Measurements from ENCODE around the gene TNNT3.

Gene TNNT3

DNA sequence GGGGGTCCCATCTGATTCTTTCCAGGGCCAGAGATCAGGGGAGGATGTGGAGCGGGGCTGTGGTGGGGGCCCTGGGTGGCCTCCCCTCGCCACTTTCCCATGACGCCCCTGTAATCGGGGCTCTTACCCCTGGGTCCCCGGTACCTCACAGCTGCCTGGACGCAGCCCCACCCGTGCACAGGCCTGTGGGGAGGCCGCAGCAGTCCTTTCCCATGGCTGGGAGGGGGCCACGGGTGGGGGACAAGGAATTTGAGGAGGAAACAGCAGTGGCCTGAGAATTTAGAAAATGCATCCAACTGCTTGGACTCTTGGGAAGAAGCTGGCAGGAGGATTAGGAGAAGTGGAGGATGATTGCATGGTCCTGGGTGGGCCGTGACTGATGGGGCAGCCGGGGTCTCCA, 60.1 kb downstream of the TNNT3 start:
- Histone ChIP-seq H3K4me3 (replicated peaks; ENCODE audit: insufficient read depth, low read length) (no peak overlapping the region), H3K27me3 (ENCODE audit: insufficient read depth, poor library complexity, severe bottlenecking) (no peaks in the 10 kb centered on the region), H3K27ac (replicated peaks) (no peak overlapping the region)
- no peak for DNase-seq (ENCODE audit: low read depth in 1 of 2, low spot score in 1 of 2)
- TF ChIP-seq, protein P1, sequence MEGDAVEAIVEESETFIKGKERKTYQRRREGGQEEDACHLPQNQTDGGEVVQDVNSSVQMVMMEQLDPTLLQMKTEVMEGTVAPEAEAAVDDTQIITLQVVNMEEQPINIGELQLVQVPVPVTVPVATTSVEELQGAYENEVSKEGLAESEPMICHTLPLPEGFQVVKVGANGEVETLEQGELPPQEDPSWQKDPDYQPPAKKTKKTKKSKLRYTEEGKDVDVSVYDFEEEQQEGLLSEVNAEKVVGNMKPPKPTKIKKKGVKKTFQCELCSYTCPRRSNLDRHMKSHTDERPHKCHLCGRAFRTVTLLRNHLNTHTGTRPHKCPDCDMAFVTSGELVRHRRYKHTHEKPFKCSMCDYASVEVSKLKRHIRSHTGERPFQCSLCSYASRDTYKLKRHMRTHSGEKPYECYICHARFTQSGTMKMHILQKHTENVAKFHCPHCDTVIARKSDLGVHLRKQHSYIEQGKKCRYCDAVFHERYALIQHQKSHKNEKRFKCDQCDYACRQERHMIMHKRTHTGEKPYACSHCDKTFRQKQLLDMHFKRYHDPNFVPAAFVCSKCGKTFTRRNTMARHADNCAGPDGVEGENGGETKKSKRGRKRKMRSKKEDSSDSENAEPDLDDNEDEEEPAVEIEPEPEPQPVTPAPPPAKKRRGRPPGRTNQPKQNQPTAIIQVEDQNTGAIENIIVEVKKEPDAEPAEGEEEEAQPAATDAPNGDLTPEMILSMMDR (IDR thresholded peaks at IDR 0.05; ENCODE audit: insufficient read depth, low read length), result no peak
- TF ChIP-seq, protein P2, sequence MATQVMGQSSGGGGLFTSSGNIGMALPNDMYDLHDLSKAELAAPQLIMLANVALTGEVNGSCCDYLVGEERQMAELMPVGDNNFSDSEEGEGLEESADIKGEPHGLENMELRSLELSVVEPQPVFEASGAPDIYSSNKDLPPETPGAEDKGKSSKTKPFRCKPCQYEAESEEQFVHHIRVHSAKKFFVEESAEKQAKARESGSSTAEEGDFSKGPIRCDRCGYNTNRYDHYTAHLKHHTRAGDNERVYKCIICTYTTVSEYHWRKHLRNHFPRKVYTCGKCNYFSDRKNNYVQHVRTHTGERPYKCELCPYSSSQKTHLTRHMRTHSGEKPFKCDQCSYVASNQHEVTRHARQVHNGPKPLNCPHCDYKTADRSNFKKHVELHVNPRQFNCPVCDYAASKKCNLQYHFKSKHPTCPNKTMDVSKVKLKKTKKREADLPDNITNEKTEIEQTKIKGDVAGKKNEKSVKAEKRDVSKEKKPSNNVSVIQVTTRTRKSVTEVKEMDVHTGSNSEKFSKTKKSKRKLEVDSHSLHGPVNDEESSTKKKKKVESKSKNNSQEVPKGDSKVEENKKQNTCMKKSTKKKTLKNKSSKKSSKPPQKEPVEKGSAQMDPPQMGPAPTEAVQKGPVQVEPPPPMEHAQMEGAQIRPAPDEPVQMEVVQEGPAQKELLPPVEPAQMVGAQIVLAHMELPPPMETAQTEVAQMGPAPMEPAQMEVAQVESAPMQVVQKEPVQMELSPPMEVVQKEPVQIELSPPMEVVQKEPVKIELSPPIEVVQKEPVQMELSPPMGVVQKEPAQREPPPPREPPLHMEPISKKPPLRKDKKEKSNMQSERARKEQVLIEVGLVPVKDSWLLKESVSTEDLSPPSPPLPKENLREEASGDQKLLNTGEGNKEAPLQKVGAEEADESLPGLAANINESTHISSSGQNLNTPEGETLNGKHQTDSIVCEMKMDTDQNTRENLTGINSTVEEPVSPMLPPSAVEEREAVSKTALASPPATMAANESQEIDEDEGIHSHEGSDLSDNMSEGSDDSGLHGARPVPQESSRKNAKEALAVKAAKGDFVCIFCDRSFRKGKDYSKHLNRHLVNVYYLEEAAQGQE (IDR thresholded peaks at IDR 0.05; ENCODE audit: insufficient replicate concordance, low read depth), result no peak
- TF ChIP-seq GABPA (IDR thresholded peaks at IDR 0.05; ENCODE audit: low read depth) (no peak), SPI1 (IDR thresholded peaks at IDR 0.05; ENCODE audit: borderline replicate concordance, low read depth) (no peak), POLR2AphosphoS5 (IDR thresholded peaks at IDR 0.05; ENCODE audit: low read depth) (no peak)

DNA sequence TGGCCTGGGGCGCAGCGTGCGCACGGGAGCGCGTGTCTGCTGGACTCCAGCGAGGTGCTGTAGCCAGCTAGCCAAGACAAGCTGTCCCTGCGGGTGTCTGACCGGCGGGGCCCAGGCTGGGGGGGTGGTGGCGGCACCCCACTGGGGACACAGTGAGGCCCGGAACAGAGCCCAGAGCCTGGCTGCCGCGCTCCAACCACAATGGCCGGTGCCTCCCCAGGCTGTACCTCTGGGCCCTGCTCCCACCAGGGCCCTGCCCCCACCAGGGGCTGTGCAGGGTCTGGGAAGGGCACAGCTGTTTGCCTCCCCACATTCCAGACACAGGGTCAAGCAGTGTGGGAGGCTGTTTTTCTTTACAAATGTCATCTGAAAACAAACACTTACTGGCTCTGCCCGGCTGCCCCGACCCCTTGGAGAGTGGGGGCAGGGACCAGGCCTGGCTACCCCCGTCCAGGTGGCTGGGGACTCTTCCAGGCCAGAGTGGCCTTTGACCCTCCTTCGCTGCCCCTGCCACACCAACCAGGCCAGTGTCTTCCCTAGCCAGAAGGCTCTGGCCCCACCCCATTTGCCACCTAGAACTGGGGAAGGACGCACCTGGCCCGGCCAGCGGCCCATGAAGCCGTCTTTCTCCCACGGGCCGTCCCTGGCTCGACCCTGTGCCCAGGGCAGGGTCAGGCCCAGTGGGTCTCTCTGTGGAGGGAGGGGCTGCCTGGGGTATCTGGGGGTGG, 63.5 kb downstream of the TNNT3 start:
- no peak overlapping the region for H3K4me3 ChIP-seq (replicated peaks; ENCODE audit: insufficient read depth, low read length)
- DNase-seq (ENCODE audit: low read depth in 1 of 2, low spot score in 1 of 2), result no peak
- no peaks in the 10 kb centered on the region for H3K27me3 ChIP-seq (ENCODE audit: insufficient read depth, poor library complexity, severe bottlenecking)
- TF ChIP-seq SPI1 (IDR thresholded peaks at IDR 0.05; ENCODE audit: borderline replicate concordance, low read depth) (no peak), POLR2AphosphoS5 (IDR thresholded peaks at IDR 0.05; ENCODE audit: low read depth) (no peak), GABPA (IDR thresholded peaks at IDR 0.05; ENCODE audit: low read depth) (no peak)
- TF ChIP-seq, protein P1 (IDR thresholded peaks at IDR 0.05; ENCODE audit: insufficient read depth, low read length), result no peak
- TF ChIP-seq, protein P2 (IDR thresholded peaks at IDR 0.05; ENCODE audit: insufficient replicate concordance, low read depth), result no peak
- no peak overlapping the region for H3K27ac ChIP-seq (replicated peaks)

DNA sequence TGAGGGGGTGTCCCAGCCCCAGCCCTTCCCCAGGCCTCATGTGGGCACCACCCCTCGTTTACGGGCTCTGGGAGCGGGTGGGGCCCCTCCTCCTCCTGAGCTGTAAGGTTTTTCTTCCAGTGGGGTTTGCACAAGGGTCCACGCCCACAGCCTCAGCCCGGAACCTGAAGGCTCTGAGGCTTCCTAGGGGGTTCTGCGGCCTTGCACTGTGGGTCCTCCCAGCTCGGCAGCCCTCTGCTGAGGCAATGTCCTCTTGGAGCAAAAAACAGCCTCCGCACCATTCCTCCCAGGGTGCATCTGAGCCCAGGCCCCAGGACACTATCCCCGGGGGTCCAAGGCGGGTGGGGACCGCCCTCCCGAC, 64.1 kb downstream of the TNNT3 start:
- no peak for TF ChIP-seq GABPA (IDR thresholded peaks at IDR 0.05; ENCODE audit: low read depth)
- TF ChIP-seq, protein P2 (IDR thresholded peaks at IDR 0.05; ENCODE audit: insufficient replicate concordance, low read depth), result no peak
- no peak for TF ChIP-seq POLR2AphosphoS5 (IDR thresholded peaks at IDR 0.05; ENCODE audit: low read depth)
- no peak for TF ChIP-seq SPI1 (IDR thresholded peaks at IDR 0.05; ENCODE audit: borderline replicate concordance, low read depth)
- TF ChIP-seq, protein P1 (IDR thresholded peaks at IDR 0.05; ENCODE audit: insufficient read depth, low read length), result no peak
- no peak for DNase-seq (ENCODE audit: low read depth in 1 of 2, low spot score in 1 of 2)

More for the DNA sequence above, 64.1 kb downstream of the TNNT3 start:
- no peak overlapping the region for H3K4me3 ChIP-seq (replicated peaks; ENCODE audit: insufficient read depth, low read length)
- no peaks in the 10 kb centered on the region for H3K27me3 ChIP-seq (ENCODE audit: insufficient read depth, poor library complexity, severe bottlenecking)
- H3K27ac ChIP-seq (replicated peaks), result no peak overlapping the region
